ENCODE data around the gene GGA1.
"Not testable (repeated sequence)": the region's sequence is repeated elsewhere in the genome, so short reads cannot be mapped to it uniquely, and the experiment has no call there.

GGA1 gene

DNA sequence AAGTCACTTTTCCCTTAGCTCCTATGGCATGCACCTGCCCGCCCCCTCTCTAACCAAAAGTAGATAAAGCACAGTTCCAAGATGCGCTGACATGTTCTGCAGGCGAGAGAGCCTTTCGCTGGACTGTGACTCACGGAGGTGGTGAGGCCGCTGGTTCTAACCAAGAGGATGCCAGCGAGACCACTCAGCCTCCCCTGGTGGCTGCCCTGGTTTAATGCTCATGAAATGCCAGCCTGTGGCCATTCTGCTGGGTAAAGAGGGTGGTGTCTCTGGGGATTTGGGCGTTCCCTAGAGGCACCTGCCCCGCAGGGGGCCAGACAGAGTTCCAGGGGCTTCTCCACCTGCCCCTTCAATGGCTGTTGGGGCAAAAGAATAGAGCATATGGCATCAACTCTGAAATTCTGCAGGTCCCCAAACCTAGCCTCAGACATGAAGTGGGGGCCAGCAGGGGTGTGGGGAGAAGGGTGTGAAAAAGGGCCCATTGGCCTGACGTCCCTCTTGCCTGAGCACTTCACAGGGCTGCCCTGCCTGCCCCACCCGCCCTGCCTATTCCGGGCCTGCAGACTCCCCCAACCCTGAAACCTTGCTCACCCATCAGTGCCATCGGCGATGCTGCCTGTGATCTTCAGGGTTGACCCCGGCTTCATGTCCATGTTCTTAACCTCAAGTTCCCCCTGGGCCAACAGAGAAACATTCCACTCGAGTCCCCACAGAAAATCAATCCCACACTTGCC, 37.2 kb upstream of the GGA1 start:
- no peak for DNase-seq (ENCODE audit: low spot score)

DNA sequence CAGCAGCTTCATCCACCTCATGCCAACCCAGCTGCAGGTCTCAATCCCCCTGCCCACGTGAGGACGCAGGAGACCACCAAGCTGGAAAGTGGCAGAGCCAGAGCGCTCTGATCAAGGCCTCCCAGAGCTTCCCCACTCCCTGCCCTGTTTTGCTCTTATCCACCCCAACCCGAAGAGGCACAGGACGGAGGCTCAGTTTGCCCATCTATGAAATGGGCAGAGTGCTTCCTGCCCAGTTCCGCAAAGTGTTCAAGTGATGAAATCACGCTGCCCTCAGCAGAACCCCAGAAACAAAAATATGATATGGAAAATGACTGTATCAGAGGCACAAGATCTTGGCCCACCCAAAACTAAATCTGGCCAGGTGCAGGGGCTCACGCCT, 36.7 kb upstream of the GGA1 start:
- DNase-seq (ENCODE audit: low spot score): no peak

DNA sequence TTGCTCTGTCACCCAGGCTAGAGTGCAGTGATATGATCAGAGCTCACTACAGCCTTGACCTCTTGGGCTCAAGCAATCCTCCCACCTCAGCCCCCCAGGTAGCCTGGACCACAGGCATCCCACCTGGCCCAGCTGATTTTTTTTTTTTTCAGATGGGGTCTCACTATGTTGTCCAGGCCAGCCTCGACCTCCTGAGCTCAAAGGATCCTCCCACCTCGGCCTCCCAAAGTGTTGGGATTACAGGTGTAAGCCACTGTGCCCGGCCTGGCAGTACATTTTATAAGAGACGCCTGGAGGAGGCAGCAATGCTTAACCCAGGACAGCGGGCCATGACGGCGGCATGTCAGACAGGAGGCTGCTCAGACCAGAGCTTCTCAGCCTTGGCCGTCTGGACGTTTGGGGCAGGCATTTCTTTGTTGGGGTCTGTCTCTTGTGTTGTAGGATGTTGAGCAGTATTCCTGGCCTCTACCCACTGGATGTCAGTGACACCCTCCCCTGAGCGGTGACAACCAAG, 33.1 kb upstream of the GGA1 start:
- no peak for DNase-seq (ENCODE audit: low spot score)

DNA sequence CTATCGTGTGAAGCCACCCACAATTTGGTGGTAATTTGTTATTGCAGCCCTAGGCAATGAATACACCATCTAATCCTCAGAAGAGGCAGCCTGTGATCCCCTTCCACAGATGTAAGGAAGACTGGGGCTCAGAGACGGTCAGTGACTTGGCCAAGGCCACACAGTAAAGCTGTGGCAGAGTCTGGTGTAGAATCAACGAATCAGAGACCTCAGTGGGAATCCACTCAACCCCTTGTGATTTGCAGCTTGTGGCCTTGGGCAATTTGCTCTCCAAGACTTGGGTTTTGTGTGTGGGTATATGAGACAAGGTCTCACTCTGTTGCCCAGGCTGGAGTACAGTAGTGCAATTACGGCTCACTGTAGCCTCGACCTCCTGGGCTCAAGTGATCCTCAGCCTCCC, 30.6 kb upstream of the GGA1 start:
- no peak for DNase-seq (ENCODE audit: low spot score)

DNA sequence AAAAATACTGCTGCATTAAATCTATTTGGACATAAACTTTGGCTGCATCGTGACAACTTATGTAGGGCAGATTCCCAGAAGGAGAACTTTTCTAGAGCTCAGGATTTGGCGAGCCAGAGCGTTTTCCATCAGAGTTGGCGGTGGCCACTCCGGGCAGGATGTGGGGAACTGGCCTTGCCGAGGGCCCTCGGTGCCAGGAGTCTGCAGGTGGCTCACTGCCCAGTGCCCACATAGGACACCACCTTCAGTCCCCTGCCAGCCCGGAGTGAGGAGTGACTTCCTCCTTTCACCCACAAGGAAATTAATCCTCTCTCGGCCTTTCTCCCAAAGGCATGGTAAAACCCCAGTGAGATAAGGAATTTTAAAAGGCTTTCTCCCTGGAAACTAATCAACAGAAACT, 27.1 kb upstream of the GGA1 start:
- DNase-seq (ENCODE audit: low spot score): no peak

DNA sequence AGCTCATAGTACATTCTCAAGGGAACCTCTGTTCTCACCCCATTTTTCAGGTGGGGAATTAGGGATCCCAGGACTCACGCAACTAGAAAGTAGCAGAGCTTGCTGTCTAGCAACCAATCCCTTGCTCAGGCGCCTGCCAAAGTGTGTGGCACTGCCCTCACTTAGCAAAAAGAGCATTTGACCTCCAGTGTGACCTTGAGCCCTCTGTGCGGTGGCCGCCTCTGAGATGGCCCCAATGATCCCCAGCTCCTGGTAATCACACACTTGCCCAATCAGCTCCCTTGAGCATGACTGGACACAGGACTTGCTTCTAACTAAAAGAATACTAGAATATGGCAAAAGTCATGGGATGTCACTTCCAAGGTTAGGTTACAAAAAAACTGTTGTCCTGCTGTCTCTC, 26.1 kb upstream of the GGA1 start:
- no peak for DNase-seq (ENCODE audit: low spot score)

DNA sequence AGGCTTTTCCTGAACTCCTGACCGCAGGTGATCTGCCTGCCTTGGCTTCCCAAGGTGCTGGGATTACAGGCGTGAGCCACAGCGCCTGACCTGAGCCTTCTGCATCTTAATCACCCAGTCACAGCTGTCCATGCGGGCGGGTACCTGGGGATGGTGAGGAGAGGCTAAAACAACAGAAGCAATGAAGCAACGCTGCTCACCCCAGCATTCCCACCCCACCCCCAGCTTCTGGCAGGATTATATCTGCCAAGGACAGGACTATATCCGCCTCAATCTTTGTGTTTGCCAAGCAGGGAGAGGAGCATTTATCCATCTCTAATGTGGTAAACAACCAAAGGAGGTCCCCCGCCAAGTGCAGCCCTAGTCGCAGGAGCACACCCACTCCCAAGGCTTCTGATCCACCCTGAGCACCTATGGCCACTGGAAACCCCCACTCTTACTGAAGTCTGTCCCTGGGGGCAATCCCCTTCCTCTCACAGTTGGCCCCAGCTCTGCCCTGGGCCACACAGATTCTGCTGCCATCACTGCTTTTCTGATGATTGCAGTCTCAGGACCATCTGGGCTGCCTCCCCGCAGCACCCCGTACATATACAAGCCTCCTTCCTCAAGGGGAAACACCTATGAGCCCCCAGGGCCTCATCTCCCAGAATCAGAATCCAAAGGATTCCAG, 20.0 kb upstream of the GGA1 start:
- DNase-seq (ENCODE audit: low spot score): no peak

DNA sequence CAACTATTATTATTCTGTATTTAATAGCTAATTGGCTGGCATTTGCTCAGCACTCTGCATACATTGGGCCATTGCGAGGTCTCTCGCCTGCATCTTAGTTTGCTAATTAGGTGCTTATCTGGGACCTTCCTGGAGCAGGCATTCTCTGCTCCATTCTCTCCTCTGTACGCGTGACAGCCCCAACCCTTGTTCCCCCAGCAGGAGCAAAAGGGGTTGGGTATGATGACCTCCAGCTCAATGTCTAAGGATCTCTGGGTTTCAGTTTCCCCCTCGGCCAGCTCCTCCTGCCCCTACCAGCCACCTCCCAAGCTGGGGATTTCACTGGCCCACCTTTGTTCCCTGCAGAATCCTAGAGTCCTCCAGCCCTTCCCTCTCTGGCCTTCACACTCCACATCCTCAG, 19.0 kb upstream of the GGA1 start:
- DNase-seq (ENCODE audit: low spot score): no peak

DNA sequence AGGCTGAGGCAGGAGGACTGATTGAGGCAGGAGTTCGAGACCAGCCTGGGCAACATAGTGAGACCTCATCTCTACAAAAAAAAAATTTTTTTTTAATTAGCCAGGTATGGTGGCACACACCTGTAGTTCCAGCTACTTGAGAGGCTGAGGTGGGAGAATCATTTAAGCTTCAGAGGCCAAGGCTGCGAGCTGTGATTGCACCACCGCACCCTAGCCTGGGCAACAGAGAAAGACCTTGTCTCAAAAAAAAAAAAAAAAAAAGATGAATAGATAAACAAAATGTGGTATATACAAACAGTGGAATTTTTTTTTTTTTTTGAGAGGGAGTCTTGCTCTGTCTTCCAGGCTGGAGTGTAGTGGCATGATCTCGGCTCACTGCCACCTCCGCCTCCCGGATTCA, 17.6 kb upstream of the GGA1 start:
- not testable (repeated sequence) for DNase-seq (ENCODE audit: low spot score)

DNA sequence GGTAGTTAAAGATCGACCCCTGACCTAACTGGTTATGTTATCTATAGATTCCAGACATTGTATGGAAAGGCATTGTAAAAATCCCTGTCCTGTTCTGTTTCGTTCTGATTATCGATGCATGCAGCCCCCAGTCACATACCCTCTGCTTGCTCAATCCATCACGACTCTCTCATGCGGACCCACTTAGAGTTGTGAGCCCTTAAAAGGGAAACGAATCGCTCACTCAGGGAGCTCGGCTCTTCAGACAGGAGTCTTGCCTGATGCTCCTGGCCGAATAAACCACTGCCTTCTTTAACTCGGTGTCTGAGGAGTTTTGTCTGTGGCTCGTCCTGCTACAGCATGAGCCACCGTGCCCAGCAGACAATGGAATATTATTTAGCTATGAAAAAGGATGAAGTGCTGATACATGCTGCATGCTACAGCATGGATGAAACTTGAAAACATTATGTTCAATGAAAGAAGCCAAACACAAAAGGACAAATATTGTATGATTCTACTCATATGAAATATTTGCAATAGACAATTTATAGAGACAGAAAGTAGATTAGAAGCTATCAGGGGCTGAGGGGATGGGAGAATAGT, 16.7 kb upstream of the GGA1 start:
- DNase-seq (ENCODE audit: low spot score): no peak

DNA sequence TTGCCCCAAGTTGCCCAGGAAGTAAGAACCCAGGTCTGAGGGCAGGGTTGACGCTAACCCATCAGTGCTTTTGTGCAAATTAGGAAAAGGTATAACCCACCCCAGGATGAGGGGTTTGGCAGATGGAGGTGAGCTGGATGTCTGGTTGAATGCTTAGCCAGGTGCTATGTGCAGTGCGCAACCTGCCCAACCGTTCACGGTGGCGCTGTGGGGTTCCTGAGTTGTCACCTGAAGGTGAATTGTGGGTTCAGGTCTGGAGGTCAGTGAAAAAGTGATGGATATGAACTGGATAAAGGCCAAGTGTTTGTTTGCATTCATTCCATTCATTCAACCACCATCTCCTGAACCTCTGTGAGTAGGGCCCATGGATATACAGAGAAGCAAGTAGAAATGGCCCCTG, 14.4 kb upstream of the GGA1 start:
- DNase-seq (ENCODE audit: low spot score): no peak

DNA sequence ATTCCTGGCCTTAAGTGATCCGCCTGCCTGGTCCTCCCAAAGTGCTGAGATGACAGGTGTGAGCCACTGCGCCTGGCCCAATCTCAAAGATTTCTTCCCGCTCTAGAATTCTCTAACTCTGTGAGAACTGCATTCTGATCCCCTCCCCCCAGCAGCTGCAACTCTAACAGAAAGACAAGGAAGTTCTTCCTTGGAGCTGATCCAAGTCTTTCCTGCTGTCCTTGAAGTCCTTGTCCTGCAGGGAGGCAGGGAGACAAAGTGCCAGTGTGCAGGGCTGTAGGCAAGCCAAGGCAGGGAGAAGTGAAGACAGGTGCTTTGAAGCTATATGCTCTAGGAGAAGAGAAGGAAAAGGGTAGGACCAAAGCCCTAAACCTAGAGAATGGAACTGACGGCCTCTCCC, 9.5 kb upstream of the GGA1 start:
- DNase-seq (ENCODE audit: low spot score): no peak

DNA sequence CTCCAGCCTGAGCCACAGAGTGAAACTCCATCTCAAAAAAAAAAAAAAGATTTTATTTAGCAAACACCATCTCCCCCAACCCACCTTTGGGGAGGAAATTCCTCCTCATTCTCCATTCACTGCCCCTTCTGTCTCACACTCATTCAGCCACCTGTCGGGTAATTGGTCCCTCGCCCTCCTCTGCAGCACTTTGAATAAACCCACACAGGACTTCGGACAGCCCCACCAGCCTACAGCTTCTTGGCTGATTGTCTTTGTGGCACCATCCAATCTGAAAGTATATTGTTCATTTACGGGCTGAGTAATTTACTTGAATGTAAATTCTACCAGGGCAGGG, 7.5 kb upstream of the GGA1 start:
- no peak for DNase-seq (ENCODE audit: low spot score)

DNA sequence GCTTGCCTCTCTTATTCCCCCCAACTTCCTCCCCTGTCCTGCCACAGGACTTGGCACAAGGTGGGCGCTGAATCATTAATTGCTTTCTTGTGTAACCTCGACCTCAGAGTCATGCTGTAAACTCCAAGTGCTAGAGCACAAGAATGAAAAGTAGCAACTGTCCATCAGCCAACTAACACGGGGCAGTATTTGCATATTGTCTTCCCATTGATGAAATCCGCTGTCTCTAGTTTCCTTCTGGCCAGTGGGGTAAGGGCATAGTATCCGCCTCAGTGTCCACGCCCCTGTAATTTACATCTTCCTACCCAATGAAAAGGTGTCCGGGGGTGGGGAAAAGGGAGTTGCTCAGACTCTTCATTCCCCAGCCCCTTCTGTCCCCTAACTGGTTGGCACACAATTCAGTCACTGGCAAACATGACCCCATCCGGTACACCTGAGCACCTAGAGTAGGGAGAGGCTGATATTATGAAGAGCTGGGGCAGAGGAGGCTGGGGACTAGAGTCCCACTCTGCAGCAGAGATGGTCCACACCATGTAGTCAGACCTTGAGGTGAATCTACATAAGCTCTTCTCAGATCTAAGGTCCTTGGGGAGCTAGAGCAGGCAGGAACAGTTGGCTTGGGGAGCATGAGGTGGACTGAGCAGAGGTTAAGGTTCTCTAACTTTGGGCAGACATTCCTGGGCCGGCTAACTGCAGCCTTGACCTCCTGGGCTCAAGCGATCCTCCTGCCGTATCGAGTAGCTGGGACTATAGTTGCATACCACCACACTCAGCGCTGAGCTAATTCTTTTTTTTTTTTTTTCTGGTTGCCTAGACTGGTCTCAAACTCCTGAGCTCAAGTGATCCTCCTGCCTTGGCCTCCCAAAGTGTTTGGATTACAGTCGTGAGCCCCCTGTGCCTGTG, 6.8 kb upstream of the GGA1 start:
- peak; percentile 86 for DNase-seq (ENCODE audit: low spot score)

DNA sequence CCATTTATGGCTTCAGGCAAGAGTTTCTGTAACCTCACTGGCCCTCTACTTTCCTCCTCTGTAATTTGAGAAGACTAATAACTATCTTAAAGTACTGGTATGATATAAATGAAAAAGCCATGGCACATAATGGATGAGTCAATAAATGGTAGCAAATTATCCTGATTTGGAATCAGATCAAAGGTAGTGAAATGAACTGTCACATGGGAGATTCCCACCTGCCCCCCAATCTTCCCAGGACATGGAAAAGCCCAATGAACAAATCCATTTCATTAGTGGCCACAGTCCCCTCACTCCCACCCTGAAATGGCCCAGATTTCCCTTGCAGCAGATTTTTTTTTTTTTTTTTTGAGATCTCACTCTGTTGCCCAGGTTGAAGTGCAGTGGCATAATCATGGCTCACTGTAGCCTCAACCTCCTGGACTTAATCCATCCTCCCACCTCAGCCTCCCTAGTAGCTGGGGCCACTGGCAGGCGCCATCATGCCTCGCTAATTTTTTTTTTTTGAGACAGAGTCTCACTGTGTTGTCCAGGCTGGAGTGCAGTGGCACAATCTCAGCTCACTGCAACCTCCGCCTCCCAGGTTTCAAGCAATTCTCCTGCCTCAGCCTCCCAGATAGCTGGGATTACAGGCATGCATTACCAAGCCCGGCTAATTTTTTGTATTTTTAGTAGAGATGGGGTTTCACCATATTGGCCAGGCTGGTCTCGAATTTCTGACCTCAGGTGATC, 5.9 kb upstream of the GGA1 start:
- not testable (repeated sequence) for DNase-seq (ENCODE audit: low spot score)

DNA sequence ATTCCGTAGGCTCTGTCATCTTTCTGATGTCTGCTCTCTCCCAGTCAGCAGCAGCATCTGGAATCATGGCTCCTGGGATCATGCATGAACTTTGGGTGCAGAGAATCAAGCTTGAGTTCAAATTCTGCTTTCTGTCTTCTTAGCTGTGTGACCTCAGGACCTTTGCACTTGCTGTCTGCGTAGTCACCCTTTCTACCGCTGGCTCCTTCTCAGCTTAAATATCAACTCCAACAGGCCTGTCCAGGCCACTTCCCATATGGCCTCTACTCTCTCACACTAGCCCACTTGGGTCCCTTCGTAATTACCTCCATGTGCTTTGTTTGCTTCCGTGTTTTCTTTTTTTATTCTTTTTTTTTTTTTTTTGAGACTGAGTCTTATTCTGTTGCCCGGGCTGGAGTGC, 4.6 kb upstream of the GGA1 start:
- no peak for DNase-seq (ENCODE audit: low spot score)

DNA sequence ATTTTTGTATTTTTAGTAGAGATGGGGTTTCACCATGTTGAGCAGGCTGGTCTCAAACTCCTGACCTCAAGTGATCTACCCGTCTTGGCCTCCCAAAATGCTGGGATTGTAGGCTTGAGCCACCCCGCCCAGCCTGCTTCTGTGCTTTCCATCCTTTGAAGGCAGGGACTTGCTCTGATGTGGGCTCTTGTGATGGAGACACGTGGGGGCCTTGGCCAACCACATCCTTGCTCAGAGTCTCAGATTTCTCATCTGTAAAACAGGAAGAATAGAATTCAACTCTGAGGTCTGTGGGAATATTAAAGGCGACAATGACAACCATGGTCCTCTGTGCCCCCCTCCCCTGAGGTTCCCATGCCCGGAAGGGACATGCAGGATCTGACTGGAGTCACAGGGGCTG, 3.8 kb upstream of the GGA1 start:
- DNase-seq (ENCODE audit: low spot score): no peak

DNA sequence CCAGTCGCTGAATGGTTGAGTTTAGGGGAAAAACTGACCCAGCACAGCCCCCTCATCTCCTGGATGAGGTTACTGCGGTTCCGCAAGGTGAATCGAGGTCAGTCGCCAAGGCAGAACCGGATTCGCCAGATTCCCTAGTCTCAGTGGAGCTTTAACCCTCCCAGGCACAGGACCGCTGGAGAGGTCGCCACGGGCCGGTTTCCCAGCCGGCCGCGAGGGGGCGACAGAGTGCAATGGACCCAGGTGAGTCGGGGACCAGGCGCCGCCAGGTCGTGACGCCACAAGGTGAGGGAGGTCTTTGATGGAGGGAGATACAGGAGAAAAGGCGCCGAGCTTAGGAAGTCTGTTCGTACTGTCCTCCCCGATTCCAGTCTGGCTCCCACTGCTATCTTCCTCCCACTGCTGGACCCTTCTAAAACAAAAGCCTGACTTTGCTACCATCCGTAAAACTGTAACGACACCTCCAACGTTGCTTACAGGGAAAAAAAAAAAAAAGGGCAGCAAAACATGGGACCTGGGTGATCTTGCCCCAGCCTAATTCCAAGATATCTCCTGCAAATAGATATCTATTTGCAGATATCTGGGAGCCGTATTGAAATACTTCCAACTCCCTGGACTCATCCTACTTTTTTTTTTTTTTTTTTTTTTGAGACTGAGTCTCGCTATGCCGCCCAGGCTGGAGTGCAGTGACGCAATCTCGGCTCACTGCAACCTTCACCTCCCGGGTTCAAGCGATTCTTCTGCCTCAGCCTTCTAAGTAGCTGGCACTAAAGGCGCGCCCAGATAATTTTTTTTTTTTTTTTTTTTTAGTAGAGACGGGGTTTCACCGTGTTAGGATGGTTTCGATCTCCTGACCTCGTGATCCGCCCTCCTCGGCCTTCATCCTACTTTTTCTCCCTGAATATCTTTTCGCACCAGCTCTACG, 1.4 kb upstream of the GGA1 start:
- DNase-seq (ENCODE audit: low spot score): peak; percentile 90

DNA sequence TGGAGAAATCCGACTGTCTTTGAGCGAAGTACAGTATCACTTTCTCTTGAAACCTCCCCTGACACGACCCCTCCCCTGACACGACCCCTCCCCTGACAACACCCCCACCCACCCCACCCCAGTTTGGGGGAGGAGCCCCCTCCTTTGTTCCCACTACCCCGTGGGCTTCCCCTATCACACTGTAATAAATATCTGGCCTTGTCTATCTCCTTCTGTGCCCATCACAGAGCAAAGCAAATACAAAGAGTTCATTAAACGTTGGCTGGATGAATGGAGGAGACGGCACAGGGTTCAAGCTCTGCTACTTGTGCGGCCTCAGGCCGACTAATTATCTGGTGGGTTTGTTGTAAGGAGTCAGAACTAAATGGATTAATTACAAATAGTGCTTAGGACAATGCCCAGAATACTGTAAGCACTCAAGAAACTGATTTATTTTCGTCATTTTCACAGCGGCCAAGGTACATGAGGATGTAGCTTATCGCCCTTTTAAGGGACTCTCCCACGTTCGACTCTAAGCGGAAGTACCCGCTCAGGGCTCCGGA, 628 bp upstream of the GGA1 start:
- peak; percentile 12 for DNase-seq (ENCODE audit: low spot score)

Data from iPS-NIHi11 (cell line).